Measurements from ENCODE around the gene TLK1. TPM values are rescaled to one million over a fixed set of nuclear protein-coding genes. Genes with fewer than 3 reads are reported as not detected.
"Not testable (repeated sequence)": the region's sequence is repeated elsewhere in the genome, so short reads cannot be mapped to it uniquely, and the experiment has no call there.

The TLK1 gene
- total and polyA plus RNA-seq, 9 of the 15 experiments (the other 6 are each of a cell fraction or from before 2014, with no cell fraction given): 20.2 to 101 (median 40.5) TPM

- no peak overlapping the region for H3K9ac ChIP-seq (ENCODE audit: insufficient read depth in 1 of 2, low read depth in 2 of 2, low read length in 2 of 2)
- no peak overlapping the region for H3K4me2 ChIP-seq (ENCODE audit: insufficient read depth, low read length)
- intact Hi-C loops (cut with micrococcal nuclease) (no loop called here), in situ Hi-C loops (cut with MboI) (no loop called here)
- no peaks in the 10 kb centered on the region for H4K20me1 ChIP-seq (replicated peaks; ENCODE audit: control insufficient read depth, insufficient read depth, low read length)
- H2AFZ ChIP-seq (ENCODE audit: low read depth, low read length): no peak overlapping the region
- peaks cover 97% of the 10 kb centered on the region for H3K79me2 ChIP-seq (ENCODE audit: control insufficient read depth, insufficient read depth, low read length)
- BruUV-seq (replicated peaks): no TSS peak
- DNase-seq (ENCODE audit: extremely low read depth in 1 of 4, low spot score in 3 of 4) (no peak), ATAC-seq (no peak), FAIRE-seq (no peak)
- no peaks in the 10 kb centered on the region for H3K27me3 ChIP-seq (ENCODE audit: control insufficient read depth in 2 of 2, insufficient read depth in 2 of 2, low read length in 2 of 2)
- no peaks in the 10 kb centered on the region for H3K4me1 ChIP-seq (replicated peaks in 1 of 2; ENCODE audit: control insufficient read depth in 2 of 2, insufficient read depth in 2 of 2, low read length in 2 of 2)
- ChIA-PET CTCF (ENCODE audit: low intra/inter-chr PET ratio) (no interaction called here), POLR2A (interaction anchor here (1.0 kb wide), 1 partner anchor 8 kb away, joined by 3 read pairs; no protein-coding TSS in a partner anchor)
- H3K36me3 ChIP-seq (ENCODE audit: control insufficient read depth, insufficient read depth, low read length): peaks cover 29% of the 10 kb centered on the region; the same call in 2 of the 3 replicates
- 62% methylated on average over 2 of the region's 2 CpGs for WGBS (ENCODE audit: insufficient coverage, low coverage, missing lambda C conversion rate)
- TF ChIP-seq ZNF134 (CRISPR knock-in tag; conservative IDR thresholded peaks at IDR 0.05) (no peak), ZNF316 (IDR thresholded peaks at IDR 0.05) (no peak), SAFB (IDR thresholded peaks at IDR 0.05; ENCODE audit: borderline replicate concordance, low read depth, low read length) (no peak), LARP7 (IDR thresholded peaks at IDR 0.05) (no peak), SMAD2 (IDR thresholded peaks at IDR 0.05; ENCODE audit: low read depth, low read length) (no peak), ZNF436 (CRISPR knock-in tag; IDR thresholded peaks at IDR 0.05) (no peak)
- peaks cover 16% of the 10 kb centered on the region for H3K9me3 ChIP-seq (replicated peaks; ENCODE audit: control insufficient read depth, insufficient read depth, low read depth, low read length)
- no peak overlapping the region for H3K4me3 ChIP-seq
- H3K9me1 ChIP-seq (ENCODE audit: control insufficient read depth, insufficient read depth, low read length): no peaks in the 10 kb centered on the region
- no peak overlapping the region for H3K27ac ChIP-seq (ENCODE audit: extremely low read depth, low read depth, low read length)
Observed at GRCh38 chr2:171095014-171095582, 65.6 kb downstream of the TLK1 start.

GRCh38 chr2:171091517-171091916, 69.2 kb downstream of the TLK1 start:
- CTCF ChIA-PET (ENCODE audit: low intra/inter-chr PET ratio); H3K4me3 ChIP-seq; H3K9me3 ChIP-seq (replicated peaks; ENCODE audit: control insufficient read depth, insufficient read depth, low read depth, low read length); BruUV-seq (replicated peaks); in situ Hi-C loops (cut with MboI); H2AFZ ChIP-seq (ENCODE audit: low read depth, low read length); H3K27me3 ChIP-seq (ENCODE audit: control insufficient read depth in 2 of 2, insufficient read depth in 2 of 2, low read length in 2 of 2); H3K9ac ChIP-seq (ENCODE audit: insufficient read depth in 1 of 2, low read depth in 2 of 2, low read length in 2 of 2); H3K27ac ChIP-seq (ENCODE audit: extremely low read depth, low read depth, low read length); ATAC-seq; H3K9me1 ChIP-seq (ENCODE audit: control insufficient read depth, insufficient read depth, low read length); intact Hi-C loops (cut with micrococcal nuclease); FAIRE-seq; DNase-seq (ENCODE audit: extremely low read depth in 1 of 4, low spot score in 3 of 4); H3K4me1 ChIP-seq (replicated peaks in 1 of 2; ENCODE audit: control insufficient read depth in 2 of 2, insufficient read depth in 2 of 2, low read length in 2 of 2); H3K4me2 ChIP-seq (ENCODE audit: insufficient read depth, low read length): not testable (repeated sequence)
- Histone ChIP-seq H3K36me3 (ENCODE audit: control insufficient read depth, insufficient read depth, low read length) (peaks cover 22% of the 10 kb centered on the region; the same call in 2 of the 3 replicates), H3K79me2 (ENCODE audit: control insufficient read depth, insufficient read depth, low read length) (peaks cover 96% of the 10 kb centered on the region), H4K20me1 (replicated peaks; ENCODE audit: control insufficient read depth, insufficient read depth, low read length) (peaks cover 12% of the 10 kb centered on the region)
- POLR2A ChIA-PET: interaction anchor here (0.6 kb wide), 1 partner anchor 46 kb away, joined by 3 read pairs; no protein-coding TSS in a partner anchor
- 90% methylated on average over 10 of the region's 11 CpGs for WGBS (ENCODE audit: insufficient coverage, low coverage, missing lambda C conversion rate)
- TF ChIP-seq ZBTB33 (CRISPR knock-in tag; IDR thresholded peaks at IDR 0.05) (peak; percentile 78; the same call in 1 of the 2 replicates), FOXP1 (CRISPR knock-in tag; IDR thresholded peaks at IDR 0.05) (peak; percentile 71; the same call in 1 of the 2 replicates)

Measured in K562 (cell line).